HL-60/S4 treated with phorbol 12-myristate 13-acetate at 8.2 ng/mL for 4 days and 3 days (cell line): ENCODE data around the gene PDE2A.

ENCODE experiments used
- in situ Hi-C: fragments of 300-500 bp; cut with MboI; formaldehyde crosslinking; loops from 2 replicates; pipeline ENCODE4 v1.15.0; 2022; ENCODE audit warnings: low sequenced_read_pairs

PDE2A gene

GRCh38 chr11:72665911-72666472 lies 8.2 kb downstream of the PDE2A start:
- in situ Hi-C loops, result loop anchor here (25.0 kb wide), 1 partner anchor 204 kb away; no protein-coding TSS in a partner anchor

- in situ Hi-C loops, result loop anchor here (25.0 kb wide), 1 partner anchor 200 kb away; no protein-coding TSS in a partner anchor
These were observed 12.2 kb downstream of the PDE2A start for GRCh38 chr11:72662036-72662435.

- in situ Hi-C loops, result loop anchor here (25.0 kb wide), 1 partner anchor 199 kb away; no protein-coding TSS in a partner anchor
These were observed 12.7 kb downstream of the PDE2A start for GRCh38 chr11:72661486-72661885.

- in situ Hi-C loops, result loop anchor here (25.0 kb wide), 1 partner anchor 197 kb away; no protein-coding TSS in a partner anchor
These were observed 15.1 kb downstream of the PDE2A start for GRCh38 chr11:72658989-72659640.

GRCh38 chr11:72657411-72658100 lies 16.7 kb downstream of the PDE2A start:
- in situ Hi-C loops, result loop anchor here (25.0 kb wide), 1 partner anchor 195 kb away; no protein-coding TSS in a partner anchor

- in situ Hi-C loops, result loop anchor here (25.0 kb wide), 1 partner anchor 194 kb away; no protein-coding TSS in a partner anchor
These were observed 18.2 kb downstream of the PDE2A start for GRCh38 chr11:72655896-72656464.

GRCh38 chr11:72655014-72655413 lies 19.2 kb downstream of the PDE2A start:
- in situ Hi-C loops, result loop anchor here (25.0 kb wide), 1 partner anchor 193 kb away; no protein-coding TSS in a partner anchor

GRCh38 chr11:72653649-72654048 lies 20.6 kb downstream of the PDE2A start:
- in situ Hi-C loops, result loop anchor here (25.0 kb wide), 1 partner anchor 191 kb away; no protein-coding TSS in a partner anchor

GRCh38 chr11:72652873-72653630 lies 21.2 kb downstream of the PDE2A start:
- in situ Hi-C loops, result loop anchor here (25.0 kb wide), 1 partner anchor 191 kb away; no protein-coding TSS in a partner anchor

GRCh38 chr11:72652133-72652532 lies 22.1 kb downstream of the PDE2A start:
- in situ Hi-C loops, result loop anchor here (25.0 kb wide), 1 partner anchor 190 kb away; no protein-coding TSS in a partner anchor

- in situ Hi-C loops, result loop anchor here (5.0 kb wide), 1 partner anchor 62 kb away; no protein-coding TSS in a partner anchor
These were observed 24.8 kb downstream of the PDE2A start for GRCh38 chr11:72649215-72649976.

GRCh38 chr11:72648384-72649136 lies 25.7 kb downstream of the PDE2A start:
- in situ Hi-C loops, result loop anchor here (5.0 kb wide), 1 partner anchor 61 kb away; no protein-coding TSS in a partner anchor

GRCh38 chr11:72647882-72648281 lies 26.3 kb downstream of the PDE2A start:
- in situ Hi-C loops, result loop anchor here (5.0 kb wide), 1 partner anchor 61 kb away; no protein-coding TSS in a partner anchor

GRCh38 chr11:72646472-72646871 lies 27.8 kb downstream of the PDE2A start:
- in situ Hi-C loops, result loop anchor here (5.0 kb wide), 1 partner anchor 59 kb away; no protein-coding TSS in a partner anchor

- in situ Hi-C loops, result loop anchor here (5.0 kb wide), 1 partner anchor 59 kb away; no protein-coding TSS in a partner anchor
These were observed 28.2 kb downstream of the PDE2A start for GRCh38 chr11:72646024-72646423.

GRCh38 chr11:72643547-72643946 lies 30.7 kb downstream of the PDE2A start:
- in situ Hi-C loops, result no loop called here

GRCh38 chr11:72642884-72643522 lies 31.2 kb downstream of the PDE2A start:
- in situ Hi-C loops, result no loop called here
